HepG2 (cell line): Measurements from ENCODE around the gene PCED1B. TPM values are rescaled to one million over a fixed set of nuclear protein-coding genes. Genes with fewer than 3 reads are reported as not detected.

Experiments
- ATAC-seq: fragments of 200-7000 bp; cut with Tn5 transposase; 3 replicates; pipeline ENCODE4 v1.9.1; 2020; ENCODE audit warnings: mild to moderate bottlenecking, moderate library complexity
- BruUV-seq: library from RNA; stranded (reverse); fragments of 400-500 nt; replicated peaks from 2 replicates; lab custom pipeline; 2021; lab: Mats Ljungman, UMichigan
- CTCF ChIA-PET: fragments of 300-600 bp; formaldehyde crosslinking; extraction: SDS; loops from one replicate; lab custom pipeline; 2021; ENCODE audit warnings: low total read pairs, inconsistent platforms, low intra/inter-chr PET ratio; lab: Yijun Ruan, JAX
- POLR2A ChIA-PET: fragments of 350-600 bp; sonication (Branson Sonifier 250); formaldehyde crosslinking; loops from one replicate; lab custom pipeline; 2020; ENCODE audit warnings: antibody characterized with exemption, inconsistent platforms; lab: Yijun Ruan, JAX
- DNase-seq: peaks from one replicate; pipeline ENCODE4 v3.0.0-alpha.2; 2015; ENCODE audit warnings: low spot score
- FAIRE-seq: peaks from 3 replicates; lab custom pipeline; 2011; peaks lifted over from hg19 to GRCh38; lab: Jason Lieb, UNC
- H2AFZ ChIP-seq: one replicate; pipeline ENCODE4 v1.6.1; 2011; ENCODE audit warnings: low read length, inconsistent platforms
- H3K27ac ChIP-seq: fragments of 300-600 bp; 3 replicates; pipeline ENCODE4 v1.8.0; 2011; ENCODE audit warnings: mixed run types, mild to moderate bottlenecking, mixed read lengths, low read length, inconsistent platforms; ENCODE audit not compliant: insufficient read depth; ENCODE audit errors: extremely low read length
- H3K27me3 ChIP-seq, 2 experiments: fragments of 200-600 bp in 1 of 2; 2 replicates in 1 of 2; 3 replicates in 1 of 2; pipeline versions ENCODE4 v1.6.0 to v1.8.0; 2011; ENCODE audit warnings: low read length in 2 of 2, mild to moderate bottlenecking in 2 of 2, moderate library complexity in 2 of 2, inconsistent platforms in 1 of 2; ENCODE audit not compliant: insufficient read depth in 2 of 2, control insufficient read depth in 1 of 2
- H3K36me3 ChIP-seq, 2 experiments: fragments of 200-600 bp in 1 of 2; replicated peaks in 1 of 2; 2 replicates in 1 of 2; 3 replicates in 1 of 2; pipeline versions ENCODE4 v1.5.1 to v1.8.0; 2011; ENCODE audit warnings: low read length in 2 of 2, inconsistent platforms in 1 of 2; ENCODE audit not compliant: insufficient read depth in 2 of 2, control insufficient read depth in 1 of 2
- H3K4me1 ChIP-seq: 2 replicates; pipeline ENCODE4 v1.5.1; 2012; ENCODE audit warnings: low read length, inconsistent platforms; ENCODE audit not compliant: insufficient read depth
- H3K4me2 ChIP-seq: 2 replicates; pipeline ENCODE4 v1.6.0; 2011; ENCODE audit warnings: low read depth, low read length, inconsistent platforms
- H3K4me3 ChIP-seq, 3 experiments: fragments of 200-600 bp in 1 of 3; sonication (generic), shearing (Covaris generic) in 1 of 3; replicated peaks in 1 of 3; 2 replicates each; pipeline ENCODE4 v1.5.1; 2011 to 2016; ENCODE audit warnings: low read length in 3 of 3, inconsistent platforms in 2 of 3, low read depth in 2 of 3, mild to moderate bottlenecking in 2 of 3, control low read depth in 1 of 3, mixed read lengths in 1 of 3; ENCODE audit not compliant: insufficient read depth in 1 of 3
- H3K79me2 ChIP-seq: one replicate; pipeline ENCODE4 v1.6.1; 2011; ENCODE audit warnings: low read length, inconsistent platforms; ENCODE audit not compliant: insufficient read depth
- H3K9ac ChIP-seq: 2 replicates; pipeline ENCODE4 v1.6.0; 2011; ENCODE audit warnings: mild to moderate bottlenecking, low read depth, low read length, inconsistent platforms; ENCODE audit not compliant: insufficient read depth
- H3K9me3 ChIP-seq: 2 replicates; pipeline ENCODE4 v1.5.1; 2012; ENCODE audit warnings: mild to moderate bottlenecking, low read length
- H4K20me1 ChIP-seq: 2 replicates; pipeline ENCODE4 v1.6.0; 2011; ENCODE audit warnings: inconsistent platforms, mild to moderate bottlenecking, low read length, moderate library complexity; ENCODE audit not compliant: insufficient read depth
- BRCA1 ChIP-seq: sonication (generic); formaldehyde crosslinking; IDR thresholded peaks from 2 replicates; pipeline ENCODE4 v1.4.0; 2020; ENCODE audit warnings: missing genetic modification reagents
- CHCHD3 ChIP-seq: sonication (generic); formaldehyde crosslinking; IDR thresholded peaks from 2 replicates; pipeline ENCODE4 v1.8.0; 2022; ENCODE audit warnings: mild to moderate bottlenecking, missing genetic modification reagents, moderate library complexity
- DDIT3 ChIP-seq: sonication (generic); formaldehyde crosslinking; IDR thresholded peaks from 2 replicates; pipeline ENCODE4 v1.4.0; 2020; ENCODE audit warnings: mild to moderate bottlenecking, missing genetic modification reagents
- MBNL3 ChIP-seq: fragments of 250-450 bp; sonication (Bioruptor Pico); conservative IDR thresholded peaks from 2 replicates; pipeline ENCODE4 v1.8.0; 2022; ENCODE audit warnings: mild to moderate bottlenecking, inconsistent platforms
- MXD4 ChIP-seq: IDR thresholded peaks from 2 replicates; pipeline ENCODE4 v1.6.1; 2016; ENCODE audit warnings: mild to moderate bottlenecking, missing biosample characterization, missing genetic modification reagents
- NR2C2 ChIP-seq: sonication (generic); formaldehyde crosslinking; IDR thresholded peaks from 2 replicates; pipeline ENCODE4 v1.4.0; 2020; ENCODE audit warnings: missing genetic modification reagents, mild to moderate bottlenecking, moderate library complexity, borderline replicate concordance
- RFX3 ChIP-seq: IDR thresholded peaks from 2 replicates; pipeline ENCODE4 v1.6.1; 2016; ENCODE audit warnings: missing biosample characterization, missing genetic modification reagents
- SCMH1 ChIP-seq: sonication (generic); formaldehyde crosslinking; IDR thresholded peaks from 2 replicates; pipeline ENCODE4 v1.9.0; 2021; ENCODE audit warnings: missing genetic modification reagents, mild to moderate bottlenecking, borderline replicate concordance
- TRIM22 ChIP-seq: fragments of 450-650 bp; IDR thresholded peaks from 2 replicates; pipeline ENCODE4 v1.6.1; 2017
- ZBTB38 ChIP-seq: sonication (generic); formaldehyde crosslinking; IDR thresholded peaks from 2 replicates; pipeline ENCODE4 v1.5.1; 2020; ENCODE audit warnings: mild to moderate bottlenecking, missing genetic modification reagents
- ZFP62 ChIP-seq: sonication (generic); formaldehyde crosslinking; IDR thresholded peaks from 2 replicates; pipeline ENCODE4 v1.4.0; 2020; ENCODE audit warnings: missing genetic modification reagents
- ZNF549 ChIP-seq: sonication (generic); formaldehyde crosslinking; IDR thresholded peaks from 2 replicates; pipeline ENCODE4 v1.5.0; 2020; ENCODE audit warnings: missing genetic modification reagents
- ZNF552 ChIP-seq: sonication (generic); formaldehyde crosslinking; IDR thresholded peaks from 2 replicates; pipeline ENCODE4 v1.9.0; 2022; ENCODE audit warnings: missing genetic modification reagents, mild to moderate bottlenecking, borderline replicate concordance
- ZNF737 ChIP-seq: sonication (generic); formaldehyde crosslinking; IDR thresholded peaks from 2 replicates; pipeline ENCODE4 v1.5.0; 2020; ENCODE audit warnings: missing genetic modification reagents, mild to moderate bottlenecking, borderline replicate concordance
- WGBS: methylation state at CpG from one replicate; pipeline ENCODE4 v1.1.6; 2017; ENCODE audit warnings: low lambda C conversion rate; 5-methylcytosine and 5-hydroxymethylcytosine counted together
- in situ Hi-C: cut with HindIII; loops from 2 replicates; pipeline ENCODE4 v1.10.0; 2017; ENCODE audit warnings: low pct_unique_long_range_greater_than_20kb; ENCODE audit not compliant: extremely low pct_ligation_motif_present
- intact Hi-C: fragments of 100-400 bp; cut with micrococcal nuclease; formaldehyde crosslinking; loops from one replicate; pipeline ENCODE4 v1.10.0; 2022; ENCODE audit not compliant: unreplicated experiment
- polyA plus RNA-seq, 8 experiments: library from polyadenylated mRNA; depleted of rRNA in 3 of 8; stranded (reverse) in 7 of 8; unstranded in 1 of 8; fragments of >200 nt; fragmentation: Illumina TruSeq in 4 of 8; extraction: Trizol in 4 of 8; gene quantifications; 2 replicates each; pipeline versions ENCODE4 v1.2.1 to v1.2.3, GENCODE V29; 2011 to 2016; ENCODE audit warnings: low read depth in 4 of 8, missing spikeins in 1 of 8, mixed read lengths in 1 of 8; ENCODE audit not compliant: insufficient read depth in 1 of 8
- total RNA-seq, 5 experiments: library from RNA; depleted of rRNA; stranded (reverse); fragments of >200 nt; fragmentation: Illumina TruSeq; extraction: Trizol; gene quantifications; 2 replicates each; pipeline ENCODE4 v1.2.3, GENCODE V29; 2016; ENCODE audit warnings: low read depth in 1 of 5
- TF ChIP-seq, protein P1 (sequence below): sonication (generic); formaldehyde crosslinking; IDR thresholded peaks from 2 replicates; pipeline ENCODE4 v1.5.0; 2020; ENCODE audit warnings: missing genetic modification reagents
- TF ChIP-seq, protein P2 (sequence below): sonication (generic); formaldehyde crosslinking; IDR thresholded peaks from 2 replicates; pipeline ENCODE4 v1.8.0; 2022; ENCODE audit warnings: mild to moderate bottlenecking, missing genetic modification reagents, borderline replicate concordance

The PCED1B gene
- total and polyA plus RNA-seq, 2 of the 13 experiments (the other 11 are each of a cell fraction or from before 2014, with no cell fraction given): 0.11 to 0.37 TPM

GRCh38 chr12:47189728-47190127 lies 110.3 kb downstream of the PCED1B start:
- in situ Hi-C loops: no loop called here
- BruUV-seq: no TSS peak
- CTCF ChIA-PET: no interaction called here

DNA sequence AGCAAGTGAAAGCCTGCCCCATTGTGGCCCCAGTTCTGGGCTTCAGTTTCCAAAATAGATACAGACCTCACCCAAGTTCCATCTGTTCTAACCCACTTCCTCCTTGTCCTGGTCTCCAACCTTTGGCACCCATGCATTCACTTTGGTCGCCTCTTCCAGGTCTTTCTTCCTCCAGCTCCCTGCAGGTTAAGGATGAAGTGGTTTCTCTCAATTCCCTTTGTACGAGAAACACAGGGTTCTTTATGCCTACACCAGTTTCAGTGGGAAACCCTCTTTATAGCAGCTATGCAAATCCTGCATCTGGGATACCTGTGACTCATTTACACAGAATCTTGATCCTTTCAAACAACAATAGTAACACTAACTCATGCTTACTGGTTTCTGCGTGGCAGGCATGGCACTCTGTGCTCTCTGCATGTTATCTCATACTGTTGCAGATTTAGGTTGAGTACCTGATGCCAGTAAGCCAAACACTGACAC lies 110.9 kb downstream of the PCED1B start:
- Histone ChIP-seq H3K4me2 (no peak overlapping the region), H4K20me1 (no peaks in the 10 kb centered on the region), H3K9me3 (no peaks in the 10 kb centered on the region), H3K4me1 (no peaks in the 10 kb centered on the region), H3K79me2 (no peaks in the 10 kb centered on the region), H2AFZ (no peak overlapping the region), H3K36me3 (no peaks in the 10 kb centered on the region), H3K27ac (no peak overlapping the region), H3K27me3 (no peaks in the 10 kb centered on the region), H3K9ac (no peak overlapping the region), H3K4me3 (no peak overlapping the region)
- ChIA-PET POLR2A (no interaction called here), CTCF (no interaction called here)
- DNase-seq: no peak
- in situ Hi-C loops: no loop called here
- 5% methylated on average over 3 of the region's 3 CpGs for WGBS
- no peak for ATAC-seq
- BruUV-seq: no TSS peak
- intact Hi-C loops: no loop called here
- no peak for FAIRE-seq
- TF ChIP-seq DDIT3 (CRISPR knock-in tag): no peak
- no peak for TF ChIP-seq SCMH1 (CRISPR knock-in tag)
- TF ChIP-seq RFX3 (CRISPR knock-in tag): no peak
- no peak for TF ChIP-seq NR2C2
- TF ChIP-seq MBNL3: no peak
- TF ChIP-seq ZNF549 (CRISPR knock-in tag): no peak
- TF ChIP-seq ZBTB38 (CRISPR knock-in tag): no peak
- no peak for TF ChIP-seq ZFP62 (CRISPR knock-in tag)
- no peak for TF ChIP-seq ZNF737
- TF ChIP-seq, protein P1, sequence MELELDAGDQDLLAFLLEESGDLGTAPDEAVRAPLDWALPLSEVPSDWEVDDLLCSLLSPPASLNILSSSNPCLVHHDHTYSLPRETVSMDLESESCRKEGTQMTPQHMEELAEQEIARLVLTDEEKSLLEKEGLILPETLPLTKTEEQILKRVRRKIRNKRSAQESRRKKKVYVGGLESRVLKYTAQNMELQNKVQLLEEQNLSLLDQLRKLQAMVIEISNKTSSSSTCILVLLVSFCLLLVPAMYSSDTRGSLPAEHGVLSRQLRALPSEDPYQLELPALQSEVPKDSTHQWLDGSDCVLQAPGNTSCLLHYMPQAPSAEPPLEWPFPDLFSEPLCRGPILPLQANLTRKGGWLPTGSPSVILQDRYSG (CRISPR knock-in tag): no peak
- TF ChIP-seq ZNF552 (CRISPR knock-in tag): no peak
- TF ChIP-seq TRIM22: no peak
- TF ChIP-seq MXD4: no peak
- TF ChIP-seq, protein P2, sequence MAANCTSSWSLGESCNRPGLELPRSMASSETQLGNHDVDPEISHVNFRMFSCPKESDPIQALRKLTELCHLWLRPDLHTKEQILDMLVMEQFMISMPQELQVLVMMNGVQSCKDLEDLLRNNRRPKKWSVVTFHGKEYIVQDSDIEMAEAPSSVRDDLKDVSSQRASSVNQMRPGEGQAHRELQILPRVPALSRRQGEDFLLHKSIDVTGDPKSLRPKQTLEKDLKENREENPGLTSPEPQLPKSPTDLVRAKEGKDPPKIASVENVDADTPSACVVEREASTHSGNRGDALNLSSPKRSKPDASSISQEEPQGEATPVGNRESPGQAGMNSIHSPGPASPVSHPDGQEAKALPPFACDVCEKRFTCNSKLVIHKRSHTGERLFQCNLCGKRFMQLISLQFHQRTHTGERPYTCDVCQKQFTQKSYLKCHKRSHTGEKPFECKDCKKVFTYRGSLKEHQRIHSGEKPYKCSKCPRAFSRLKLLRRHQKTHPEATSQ (CRISPR knock-in tag): no peak
- no peak for TF ChIP-seq CHCHD3 (CRISPR knock-in tag)
- no peak for TF ChIP-seq BRCA1 (CRISPR knock-in tag)

More at GRCh38 chr12:47189728-47190127, 110.3 kb downstream of the PCED1B start:
- Histone ChIP-seq H3K4me1 (no peaks in the 10 kb centered on the region), H3K27me3 (no peaks in the 10 kb centered on the region), H3K27ac (no peak overlapping the region)
- 48% methylated on average over 3 of the region's 3 CpGs for WGBS
- POLR2A ChIA-PET: interaction anchor here (0.6 kb wide), 1 partner anchor 32 kb away, joined by 4 read pairs; no protein-coding TSS in a partner anchor
- intact Hi-C loops: no loop called here
- no peak for ATAC-seq
- no peak for TF ChIP-seq CHCHD3 (CRISPR knock-in tag)
- TF ChIP-seq, all 625 proteins: peak for 0
- H3K4me3 ChIP-seq: no peak overlapping the region
- DNase-seq (no peak), FAIRE-seq (no peak)
- H3K4me2 ChIP-seq: no peak overlapping the region
- H3K9ac ChIP-seq: no peak overlapping the region
- no peaks in the 10 kb centered on the region for H3K36me3 ChIP-seq
- no peaks in the 10 kb centered on the region for H3K9me3 ChIP-seq
- H2AFZ ChIP-seq: no peak overlapping the region
- no peaks in the 10 kb centered on the region for H4K20me1 ChIP-seq
- no peaks in the 10 kb centered on the region for H3K79me2 ChIP-seq
